ENCODE measurements around the gene SLC9A8. TPM values are rescaled to one million over a fixed set of nuclear protein-coding genes. Genes with fewer than 3 reads are reported as not detected.
A peak's percentile ranks its signal among the peaks of the same experiment; 100 is the strongest.

SLC9A8 gene
- total RNA-seq, 1 donor from 2014 or later: 8.6 TPM

GRCh38 chr20:49938173-49939163 lies 125.8 kb downstream of the SLC9A8 start:
- no peak for DNase-seq (ENCODE audit: low spot score)

GRCh38 chr20:49941456-49941855 lies 128.8 kb downstream of the SLC9A8 start:
- no peak for DNase-seq (ENCODE audit: low spot score)

More at GRCh38 chr20:49938173-49939163, 125.8 kb downstream of the SLC9A8 start:
- peak; percentile 16 for ATAC-seq

More at GRCh38 chr20:49941456-49941855, 128.8 kb downstream of the SLC9A8 start:
- ATAC-seq: no peak

Other genes with a start within 250 kb of the SLC9A8 start
- gene PTGIS, start 244.7 kb upstream of the SLC9A8 start, total RNA-seq: 20.3 TPM
- 10.5 TPM for gene B4GALT5, start 99.0 kb upstream of the SLC9A8 start, total RNA-seq
- 3.2 TPM for gene SPATA2, start 102.7 kb downstream of the SLC9A8 start, total RNA-seq
- gene RNF114, start 123.6 kb downstream of the SLC9A8 start, total RNA-seq: 42.6 TPM
- gene SNAI1, start 170.2 kb downstream of the SLC9A8 start, total RNA-seq: 0.75 TPM